ENCODE data around the gene ADORA2A.

DNA sequence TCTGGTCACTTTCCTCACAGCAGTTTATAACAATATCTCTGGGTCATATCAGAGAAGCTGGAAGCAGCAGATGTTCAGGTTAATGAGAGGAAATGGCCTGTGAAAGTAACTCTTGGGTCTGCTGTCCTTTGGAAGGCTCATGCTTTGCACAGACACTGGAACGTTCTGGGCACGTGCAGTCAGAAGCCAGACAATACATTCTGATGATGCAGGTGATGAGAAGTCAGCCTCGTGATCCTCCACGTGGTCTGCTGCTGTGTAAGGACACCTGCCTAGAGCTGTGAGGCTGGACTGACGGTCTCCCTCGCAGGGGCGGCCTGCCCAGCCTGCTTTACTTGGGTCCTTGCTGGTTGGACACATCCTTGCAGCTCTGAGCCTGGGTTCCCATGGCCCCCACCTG, 18.8 kb upstream of the ADORA2A start:
- no peak for TF ChIP-seq TAF1 (IDR thresholded peaks at IDR 0.05; ENCODE audit: low read depth)
- TF ChIP-seq CREB1 (IDR thresholded peaks at IDR 0.05; ENCODE audit: low read depth), result no peak
- TF ChIP-seq, protein P1, sequence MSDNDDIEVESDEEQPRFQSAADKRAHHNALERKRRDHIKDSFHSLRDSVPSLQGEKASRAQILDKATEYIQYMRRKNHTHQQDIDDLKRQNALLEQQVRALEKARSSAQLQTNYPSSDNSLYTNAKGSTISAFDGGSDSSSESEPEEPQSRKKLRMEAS (IDR thresholded peaks at IDR 0.05), result no peak
- TF ChIP-seq, protein P2, sequence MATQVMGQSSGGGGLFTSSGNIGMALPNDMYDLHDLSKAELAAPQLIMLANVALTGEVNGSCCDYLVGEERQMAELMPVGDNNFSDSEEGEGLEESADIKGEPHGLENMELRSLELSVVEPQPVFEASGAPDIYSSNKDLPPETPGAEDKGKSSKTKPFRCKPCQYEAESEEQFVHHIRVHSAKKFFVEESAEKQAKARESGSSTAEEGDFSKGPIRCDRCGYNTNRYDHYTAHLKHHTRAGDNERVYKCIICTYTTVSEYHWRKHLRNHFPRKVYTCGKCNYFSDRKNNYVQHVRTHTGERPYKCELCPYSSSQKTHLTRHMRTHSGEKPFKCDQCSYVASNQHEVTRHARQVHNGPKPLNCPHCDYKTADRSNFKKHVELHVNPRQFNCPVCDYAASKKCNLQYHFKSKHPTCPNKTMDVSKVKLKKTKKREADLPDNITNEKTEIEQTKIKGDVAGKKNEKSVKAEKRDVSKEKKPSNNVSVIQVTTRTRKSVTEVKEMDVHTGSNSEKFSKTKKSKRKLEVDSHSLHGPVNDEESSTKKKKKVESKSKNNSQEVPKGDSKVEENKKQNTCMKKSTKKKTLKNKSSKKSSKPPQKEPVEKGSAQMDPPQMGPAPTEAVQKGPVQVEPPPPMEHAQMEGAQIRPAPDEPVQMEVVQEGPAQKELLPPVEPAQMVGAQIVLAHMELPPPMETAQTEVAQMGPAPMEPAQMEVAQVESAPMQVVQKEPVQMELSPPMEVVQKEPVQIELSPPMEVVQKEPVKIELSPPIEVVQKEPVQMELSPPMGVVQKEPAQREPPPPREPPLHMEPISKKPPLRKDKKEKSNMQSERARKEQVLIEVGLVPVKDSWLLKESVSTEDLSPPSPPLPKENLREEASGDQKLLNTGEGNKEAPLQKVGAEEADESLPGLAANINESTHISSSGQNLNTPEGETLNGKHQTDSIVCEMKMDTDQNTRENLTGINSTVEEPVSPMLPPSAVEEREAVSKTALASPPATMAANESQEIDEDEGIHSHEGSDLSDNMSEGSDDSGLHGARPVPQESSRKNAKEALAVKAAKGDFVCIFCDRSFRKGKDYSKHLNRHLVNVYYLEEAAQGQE (IDR thresholded peaks at IDR 0.05; ENCODE audit: low read depth), result no peak
- TF ChIP-seq, protein P3, sequence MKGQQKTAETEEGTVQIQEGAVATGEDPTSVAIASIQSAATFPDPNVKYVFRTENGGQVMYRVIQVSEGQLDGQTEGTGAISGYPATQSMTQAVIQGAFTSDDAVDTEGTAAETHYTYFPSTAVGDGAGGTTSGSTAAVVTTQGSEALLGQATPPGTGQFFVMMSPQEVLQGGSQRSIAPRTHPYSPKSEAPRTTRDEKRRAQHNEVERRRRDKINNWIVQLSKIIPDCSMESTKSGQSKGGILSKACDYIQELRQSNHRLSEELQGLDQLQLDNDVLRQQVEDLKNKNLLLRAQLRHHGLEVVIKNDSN (IDR thresholded peaks at IDR 0.05), result no peak
- TF ChIP-seq CEBPB (IDR thresholded peaks at IDR 0.05), result no peak
- no peak for TF ChIP-seq EP300 (IDR thresholded peaks at IDR 0.05; ENCODE audit: borderline replicate concordance)
- no peak for TF ChIP-seq FOXM1 (IDR thresholded peaks at IDR 0.05; ENCODE audit: borderline replicate concordance, low read depth)
- no peak for TF ChIP-seq NFIC (IDR thresholded peaks at IDR 0.05)
- TF ChIP-seq EGR1 (IDR thresholded peaks at IDR 0.05), result no peak
